ENCODE results near the gene IRAK3.
A peak's percentile ranks its signal among the peaks of the same experiment; 100 is the strongest.
"Not testable (repeated sequence)": the region's sequence is repeated elsewhere in the genome, so short reads cannot be mapped to it uniquely, and the experiment has no call there.

Gene IRAK3

DNA sequence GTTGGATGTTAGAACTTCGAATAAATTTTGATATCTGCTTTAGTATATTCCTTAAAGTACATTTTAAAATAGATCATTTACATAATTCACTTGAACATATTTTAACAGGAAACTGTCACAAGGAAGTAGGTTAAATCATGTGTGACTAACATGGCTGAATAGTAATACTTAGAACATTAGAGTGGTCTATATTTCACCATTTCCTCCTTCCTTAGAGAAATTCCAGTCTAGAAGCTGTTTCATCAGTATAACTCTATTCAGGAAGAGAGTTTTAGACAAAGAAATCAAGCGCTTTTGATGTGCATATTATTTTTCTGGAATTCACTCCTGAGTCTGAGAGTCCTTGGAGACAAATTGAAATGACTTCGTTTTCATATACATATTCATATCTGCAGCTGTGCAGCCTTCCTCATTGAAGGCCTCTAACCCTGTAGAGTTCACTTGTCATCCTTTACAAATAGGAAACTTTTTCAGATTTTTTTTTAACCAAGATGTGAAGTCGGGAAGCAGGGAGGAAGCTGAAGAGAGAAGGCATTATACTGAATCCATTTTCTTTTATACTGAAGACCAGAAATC lies 28.4 kb downstream of the IRAK3 start:
- FAIRE-seq, result no peak

DNA sequence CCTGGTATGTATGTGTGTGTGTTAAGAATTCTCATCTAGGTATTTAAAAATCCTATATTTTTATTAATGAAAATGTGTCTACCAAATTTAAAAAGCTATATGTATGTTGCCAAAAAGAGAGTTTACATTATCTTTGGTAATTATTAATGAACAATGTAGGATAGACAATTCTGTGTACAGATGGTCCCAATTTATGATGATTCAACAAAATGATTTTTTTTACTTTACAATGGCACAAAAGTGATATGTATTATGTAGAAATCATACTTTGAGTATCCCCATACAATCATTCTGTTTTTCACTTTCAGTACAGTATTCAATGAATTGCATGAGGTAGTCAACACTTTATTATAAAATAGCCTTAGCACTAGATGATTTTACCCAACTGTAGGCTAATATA lies 39.4 kb downstream of the IRAK3 start:
- FAIRE-seq, result no peak

DNA sequence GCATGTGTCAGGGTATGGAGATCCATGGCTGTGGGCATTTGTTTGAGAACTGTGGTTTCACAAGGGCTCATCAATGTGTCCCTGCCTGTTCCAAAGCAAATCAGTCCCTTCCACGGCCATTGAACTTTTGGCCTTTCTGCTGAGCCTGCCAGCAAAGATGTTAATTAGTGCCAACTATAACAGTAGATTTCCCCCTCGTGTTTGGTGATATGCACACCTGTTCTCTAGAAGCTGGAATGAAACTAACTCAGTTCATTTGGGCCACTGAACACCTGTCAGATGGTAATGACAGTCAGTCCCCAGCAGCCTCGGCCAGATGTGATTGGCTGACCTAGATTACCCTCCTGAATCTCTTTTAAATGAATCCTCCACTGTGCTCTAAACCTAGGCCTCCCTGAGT lies 43.2 kb downstream of the IRAK3 start:
- FAIRE-seq, result no peak

DNA sequence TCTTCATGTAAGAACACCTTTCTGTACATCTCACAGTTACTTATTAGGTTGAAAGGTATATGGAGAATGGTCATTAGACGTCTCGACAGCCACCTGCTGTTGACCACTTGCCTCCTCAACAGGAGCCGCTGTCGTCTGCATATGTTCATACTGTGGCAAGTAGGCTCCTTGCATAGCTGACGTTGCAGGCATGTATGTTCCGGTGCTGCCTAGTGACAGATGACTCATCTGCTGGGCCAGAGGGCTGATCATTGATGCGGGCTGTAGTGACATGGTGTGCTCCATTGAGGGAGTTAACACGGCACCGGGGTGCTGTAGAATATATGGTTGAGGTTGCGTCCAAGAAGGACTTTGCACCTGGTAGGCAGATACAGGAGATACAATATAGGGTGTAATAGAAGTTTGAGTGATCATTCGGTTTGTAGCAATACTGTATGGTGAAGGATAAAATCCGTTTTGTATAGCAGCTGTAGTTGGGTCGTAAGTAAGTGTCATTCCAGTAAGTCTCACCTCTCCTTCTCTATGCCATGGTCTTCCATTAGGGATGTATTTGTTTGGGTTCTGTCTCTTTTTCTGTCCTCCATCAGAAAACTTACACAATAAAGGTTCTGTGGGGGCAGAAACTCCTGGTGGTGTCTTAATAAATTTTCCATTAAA lies 45.2 kb downstream of the IRAK3 start:
- not testable (repeated sequence) for FAIRE-seq

DNA sequence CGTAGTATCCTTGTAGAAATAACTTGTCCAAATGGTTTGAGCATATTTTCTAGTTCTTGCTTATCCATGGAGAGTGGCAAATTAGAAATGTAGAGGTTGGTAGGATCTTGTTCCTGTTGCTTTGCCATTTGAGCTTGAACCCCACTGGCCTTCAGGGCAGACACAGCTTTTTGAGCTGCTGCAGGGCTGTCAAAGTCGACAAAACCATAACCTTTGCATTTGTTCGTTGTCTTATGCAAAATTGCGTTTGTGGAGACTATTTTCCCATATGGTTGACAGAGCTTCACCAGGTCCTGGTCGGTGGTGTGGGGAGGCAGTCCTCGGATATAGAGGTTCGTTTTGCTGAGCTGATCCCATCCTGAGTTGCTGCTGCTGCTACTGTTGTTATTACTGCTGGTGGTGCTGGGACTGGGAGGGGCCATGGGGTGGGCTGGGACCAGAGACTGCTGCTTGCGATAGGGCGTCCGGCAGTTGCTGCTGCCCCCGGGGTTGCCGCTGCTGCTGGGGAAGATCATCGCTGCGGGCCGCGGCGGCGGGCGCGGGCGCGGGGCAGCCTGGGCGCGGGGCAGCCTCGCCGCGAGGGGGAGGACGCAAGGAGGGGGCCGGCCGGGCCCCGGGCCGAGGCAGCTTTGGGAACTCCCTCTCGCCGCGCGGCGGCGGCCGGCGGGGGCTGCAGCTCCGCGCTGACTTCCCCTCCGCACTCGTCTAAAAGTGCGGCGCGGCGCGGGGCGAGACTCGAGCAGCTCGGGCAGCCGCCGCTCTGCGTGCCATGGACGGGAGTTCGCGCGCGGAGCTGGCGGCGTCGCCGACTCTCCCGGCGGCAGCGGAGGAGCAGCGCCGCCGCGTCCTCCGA lies 46.0 kb downstream of the IRAK3 start:
- not testable (repeated sequence) for FAIRE-seq

DNA sequence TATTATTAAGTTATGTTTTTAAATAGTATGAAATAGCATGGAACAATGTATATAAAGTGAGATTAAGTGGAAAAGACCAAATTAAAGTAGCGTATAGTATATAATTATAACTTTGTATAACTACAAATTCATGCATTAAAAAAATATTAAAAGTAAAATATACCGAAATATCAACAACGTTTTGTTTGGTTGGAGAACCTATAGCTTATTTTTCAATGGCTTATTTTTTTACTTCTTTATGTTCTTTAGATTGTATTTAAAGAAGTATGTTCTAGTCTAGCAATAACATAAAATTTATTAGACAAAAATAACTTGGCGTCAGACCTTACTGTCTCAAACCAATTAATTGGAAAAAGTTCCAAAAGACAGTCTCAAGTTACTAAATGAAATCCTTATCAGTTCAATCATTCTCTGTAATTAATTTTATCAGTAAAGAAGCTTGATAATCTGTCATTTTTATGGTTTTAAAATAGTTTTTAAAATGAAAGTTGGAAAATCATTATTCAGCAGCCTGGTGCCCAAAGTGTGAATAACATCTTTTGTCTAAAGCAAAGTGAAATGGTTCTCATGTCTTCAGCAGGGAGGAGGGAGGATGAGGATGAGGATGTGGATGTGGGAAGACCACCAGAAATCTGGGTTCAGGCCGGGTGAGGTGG lies 46.7 kb downstream of the IRAK3 start:
- FAIRE-seq, result peak; percentile 76

DNA sequence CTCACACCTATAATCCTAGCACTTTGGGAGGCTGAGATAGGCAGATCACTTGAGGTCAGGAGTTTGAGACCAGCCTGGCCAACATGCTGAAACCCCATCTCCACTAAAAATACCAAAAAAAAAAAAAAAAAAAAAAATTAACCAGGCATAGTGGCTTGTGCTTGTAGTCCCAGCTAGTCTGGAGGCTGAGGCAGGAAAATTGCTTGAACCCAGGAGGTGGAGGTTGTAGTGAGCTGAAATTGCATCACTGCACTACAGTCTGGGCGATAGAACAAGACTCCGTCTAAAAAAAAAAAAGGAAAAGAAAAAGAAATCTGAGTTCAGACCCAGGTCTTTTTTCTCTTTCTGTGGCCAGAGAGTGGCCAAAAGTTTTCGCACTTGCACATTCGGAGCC lies 47.3 kb downstream of the IRAK3 start:
- not testable (repeated sequence) for FAIRE-seq

DNA sequence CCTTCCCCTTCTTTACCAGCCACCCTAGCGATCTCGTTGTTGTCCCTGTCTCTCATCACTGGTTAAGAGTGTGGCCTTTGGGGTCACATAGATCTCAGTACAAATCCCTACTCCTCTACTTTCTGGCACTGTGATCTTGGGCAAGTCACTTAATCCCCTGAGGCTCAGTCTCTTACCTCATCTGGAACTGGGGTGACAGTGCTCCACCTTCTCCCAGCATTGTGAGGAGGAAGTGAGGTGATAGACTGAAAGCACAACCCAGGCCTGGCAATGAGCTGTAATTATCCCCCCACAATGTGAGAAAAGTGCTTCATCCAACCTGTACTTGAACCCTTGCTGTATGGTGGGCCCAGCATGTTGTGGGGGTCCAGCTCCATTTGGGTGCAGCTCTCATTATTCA lies 48.0 kb downstream of the IRAK3 start:
- no peak for FAIRE-seq

DNA sequence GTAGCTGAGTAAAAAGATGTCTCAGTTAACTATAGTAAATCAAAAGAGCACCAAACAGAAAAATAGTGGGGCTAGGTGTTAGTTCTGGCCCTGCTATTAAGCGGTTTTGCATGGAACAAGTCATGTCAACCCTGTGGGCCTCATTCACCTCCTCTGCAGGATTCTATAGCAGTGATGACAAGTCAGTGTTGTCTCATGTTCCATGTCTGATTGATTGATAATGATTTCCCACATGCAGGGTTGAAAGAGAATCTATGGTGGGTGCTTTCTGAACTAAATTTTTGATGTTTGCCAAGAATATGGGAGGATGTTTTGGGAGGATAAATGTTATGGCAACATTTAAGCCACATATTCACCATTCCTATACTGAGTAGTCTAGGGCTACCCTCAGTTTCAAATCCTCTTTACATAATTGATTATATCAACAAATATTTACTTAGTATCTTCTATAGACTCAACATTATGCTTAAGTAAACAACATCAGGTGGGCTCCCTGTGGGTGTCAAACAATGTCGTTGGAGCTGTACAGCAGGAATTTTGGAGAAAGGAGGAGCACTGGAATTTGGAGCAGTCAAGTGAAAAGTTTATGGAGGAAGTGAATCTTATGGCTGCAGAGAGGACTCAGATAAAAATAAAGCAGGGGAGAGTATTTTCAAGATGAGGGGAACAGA lies 48.6 kb downstream of the IRAK3 start:
- no peak for FAIRE-seq

DNA sequence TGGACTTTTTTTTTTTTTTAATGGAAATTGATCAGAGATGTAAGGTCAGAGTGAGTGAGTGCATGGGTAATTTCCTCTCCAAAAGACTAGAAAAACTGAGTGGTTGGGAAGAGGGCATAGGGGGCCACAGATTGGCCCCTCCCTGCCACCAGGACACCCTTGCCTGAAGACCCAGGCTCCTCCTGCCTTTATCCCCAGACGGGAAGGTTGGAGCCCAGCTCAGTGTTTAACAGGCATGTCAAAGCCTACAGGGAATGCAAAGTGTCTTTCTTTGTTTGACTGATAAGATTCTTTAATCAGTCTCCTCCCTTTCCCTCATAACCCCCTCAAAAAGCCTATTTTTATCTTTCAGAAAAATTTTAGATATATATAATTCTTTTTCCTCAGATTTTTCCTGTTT lies 50.3 kb downstream of the IRAK3 start:
- FAIRE-seq, result no peak

DNA sequence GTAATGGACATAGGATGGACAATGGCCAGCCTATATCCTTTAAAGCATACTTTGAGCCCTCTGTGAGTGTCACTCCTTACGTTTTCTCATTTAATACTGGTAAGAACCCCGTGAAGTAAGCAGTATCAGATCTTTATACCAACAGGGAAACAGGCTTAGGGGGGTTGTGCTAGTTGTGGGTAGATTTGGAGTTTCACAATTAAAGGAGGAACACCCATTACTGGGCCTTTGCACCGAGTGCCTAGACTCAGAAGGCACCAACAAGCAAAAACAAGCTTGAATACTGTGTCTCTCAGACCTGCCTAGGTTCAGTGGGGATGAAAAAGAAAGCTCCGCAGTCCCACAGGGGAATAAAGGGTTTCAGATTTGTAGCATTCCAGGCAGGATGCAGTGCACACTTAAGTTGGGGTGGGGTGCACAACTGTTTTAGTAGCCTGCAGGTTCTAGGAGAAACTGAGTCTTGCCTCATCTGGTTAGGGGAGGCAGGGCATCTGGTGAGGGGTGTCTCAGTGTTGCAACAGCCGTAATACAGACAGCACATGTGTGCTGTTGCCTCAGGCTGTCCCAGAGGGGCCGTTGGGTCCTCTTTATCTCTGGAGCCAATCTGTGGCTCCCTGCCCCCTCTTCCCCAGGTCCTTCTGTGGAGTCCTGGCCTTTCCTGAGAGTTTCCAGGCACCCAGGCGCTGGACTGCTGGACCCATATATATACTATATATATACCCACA lies 51.2 kb downstream of the IRAK3 start:
- no peak for FAIRE-seq

DNA sequence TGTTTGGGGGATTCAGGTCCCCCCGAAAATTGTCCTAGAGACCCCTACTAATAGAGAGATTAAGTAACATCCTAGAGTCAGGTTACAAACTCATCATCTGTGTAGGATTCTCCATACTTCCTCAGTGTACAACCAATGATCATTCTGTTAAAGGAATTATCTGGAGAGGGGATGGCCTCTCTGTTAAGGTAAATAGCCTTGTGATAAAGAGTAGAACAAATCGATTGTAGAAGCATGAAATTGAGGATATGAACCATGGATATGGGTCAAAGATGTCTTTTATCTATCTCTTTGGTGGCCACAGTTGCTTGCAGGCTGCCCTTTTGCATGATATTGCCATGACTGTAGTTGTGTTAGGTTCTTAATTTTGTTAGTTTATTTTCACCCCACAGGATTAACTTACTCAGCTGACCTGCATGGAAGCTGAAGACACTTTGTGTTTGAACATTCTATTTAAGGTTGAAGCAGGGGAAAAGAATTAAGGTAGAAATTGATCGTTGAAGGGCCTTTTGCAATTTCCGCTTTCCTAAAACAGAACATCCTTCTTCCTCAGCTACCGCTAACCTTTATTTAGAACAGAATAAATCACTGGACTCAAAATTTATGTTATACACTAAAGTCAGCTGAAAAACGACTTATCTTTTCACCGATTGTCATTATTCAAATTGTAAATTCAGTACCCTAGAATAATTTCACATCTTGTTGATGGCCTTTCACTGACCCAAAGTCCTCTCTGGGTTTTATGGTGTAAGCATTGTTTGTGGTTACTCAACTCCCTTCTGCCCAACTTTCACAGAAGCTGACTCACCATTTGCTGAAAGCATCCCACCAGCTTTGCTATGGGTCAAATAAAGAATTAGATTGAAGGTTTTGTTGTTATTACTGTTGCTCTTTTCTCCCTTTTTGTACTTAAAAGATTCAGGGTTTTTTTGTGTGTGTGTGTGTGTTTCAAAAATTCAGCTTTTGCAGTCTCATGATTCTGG lies 52.3 kb downstream of the IRAK3 start:
- no peak for FAIRE-seq

DNA sequence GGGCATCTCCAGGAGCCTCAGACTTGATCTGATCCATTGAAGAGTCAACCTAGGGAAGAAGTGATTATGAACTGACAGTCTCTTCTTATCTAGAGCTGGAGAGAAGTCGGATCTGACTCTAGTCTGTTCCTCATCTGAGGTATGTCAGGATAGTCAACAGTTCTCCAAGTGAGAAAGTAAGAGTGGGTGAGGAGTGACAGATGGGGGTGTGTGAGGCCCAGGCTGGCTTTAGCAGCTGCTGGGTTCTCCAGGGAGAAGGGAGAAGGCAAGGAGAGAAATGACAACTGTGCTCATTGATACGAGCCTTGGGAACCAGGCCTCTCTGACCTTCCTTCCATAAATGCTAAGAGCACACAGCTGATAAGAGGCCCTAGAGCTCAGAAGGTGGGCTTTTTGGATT lies 53.3 kb downstream of the IRAK3 start:
- FAIRE-seq, result no peak

DNA sequence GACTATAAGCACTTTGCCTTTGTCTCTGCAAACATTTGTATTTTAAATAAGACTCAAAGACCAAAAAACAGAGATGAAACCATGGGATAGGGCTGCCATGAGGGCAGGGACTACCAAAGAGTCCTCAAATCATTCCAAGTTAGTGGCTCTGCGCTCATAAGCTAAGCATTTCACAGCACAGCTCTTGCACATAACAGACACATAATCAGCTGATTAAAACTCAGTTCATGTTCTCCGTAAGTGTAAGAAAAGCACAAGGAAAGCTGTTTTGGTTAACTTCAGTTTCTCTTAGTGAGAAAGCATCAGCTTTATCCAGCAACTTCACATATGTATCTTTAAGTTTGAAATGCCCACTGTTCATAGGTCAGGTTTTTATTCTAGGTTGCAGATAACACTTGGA lies 54.9 kb downstream of the IRAK3 start:
- no peak for FAIRE-seq

DNA sequence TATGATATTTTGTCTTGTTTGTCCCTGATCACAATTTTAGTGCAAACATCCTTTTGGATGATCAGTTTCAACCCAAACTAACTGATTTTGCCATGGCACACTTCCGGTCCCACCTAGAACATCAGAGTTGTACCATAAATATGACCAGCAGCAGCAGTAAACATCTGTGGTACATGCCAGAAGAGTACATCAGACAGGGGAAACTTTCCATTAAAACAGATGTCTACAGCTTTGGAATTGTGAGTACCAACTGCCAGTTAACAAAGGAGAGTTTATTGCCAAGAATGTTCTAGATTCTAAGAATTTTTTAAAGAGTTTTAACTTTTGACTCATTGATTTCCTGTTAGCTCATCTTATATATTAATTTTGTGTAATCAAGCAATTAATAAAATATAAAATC lies 55.4 kb downstream of the IRAK3 start:
- FAIRE-seq, result no peak

DNA sequence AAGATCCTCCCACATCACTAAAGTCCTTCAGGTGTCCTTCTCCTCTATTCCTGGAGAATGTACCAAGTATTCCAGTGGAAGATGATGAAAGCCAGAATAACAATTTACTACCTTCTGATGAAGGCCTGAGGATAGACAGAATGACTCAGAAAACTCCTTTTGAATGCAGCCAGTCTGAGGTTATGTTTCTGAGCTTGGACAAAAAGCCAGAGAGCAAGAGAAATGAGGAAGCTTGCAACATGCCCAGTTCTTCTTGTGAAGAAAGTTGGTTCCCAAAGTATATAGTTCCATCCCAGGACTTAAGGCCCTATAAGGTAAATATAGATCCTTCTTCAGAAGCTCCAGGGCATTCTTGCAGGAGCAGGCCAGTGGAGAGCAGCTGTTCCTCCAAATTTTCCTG lies 58.7 kb downstream of the IRAK3 start:
- FAIRE-seq, result no peak

DNA sequence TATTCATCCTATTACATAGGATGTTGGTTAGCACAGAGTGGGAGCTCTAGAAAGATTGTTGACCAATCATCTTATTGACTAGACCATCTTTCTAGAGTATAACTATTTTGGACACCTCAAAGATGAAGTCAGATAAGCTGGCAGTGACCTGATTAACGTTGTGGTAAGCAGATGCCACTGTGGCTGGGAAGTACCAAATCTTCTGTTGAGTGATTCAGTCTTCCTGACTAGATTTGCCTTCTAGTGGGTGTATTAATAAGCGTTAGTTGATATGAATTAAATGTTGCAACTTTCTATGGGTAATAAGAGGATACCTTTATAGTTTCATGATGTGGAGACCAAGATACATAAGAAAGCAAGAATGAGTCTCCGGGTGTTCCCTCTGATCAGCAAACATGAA lies 62.0 kb downstream of the IRAK3 start:
- no peak for FAIRE-seq

DNA sequence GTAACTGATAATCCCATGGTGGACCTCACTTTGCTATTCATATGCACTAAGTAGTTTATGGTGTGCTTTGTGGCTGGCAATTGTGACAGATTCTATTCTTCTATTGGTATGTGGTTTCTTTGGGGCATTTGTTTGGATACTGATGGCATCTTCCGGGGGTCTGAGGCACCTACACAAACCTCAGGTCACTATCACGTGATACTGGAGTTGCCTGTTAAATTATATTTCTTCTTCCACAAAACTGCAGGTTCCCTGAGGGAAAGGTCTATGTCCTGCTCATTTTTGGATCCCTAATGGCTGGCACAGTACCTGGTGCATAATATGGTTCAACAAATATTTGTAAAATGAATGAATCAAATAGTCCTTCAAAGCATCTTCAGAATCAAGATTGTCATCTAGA lies 63.8 kb downstream of the IRAK3 start:
- no peak for FAIRE-seq

DNA sequence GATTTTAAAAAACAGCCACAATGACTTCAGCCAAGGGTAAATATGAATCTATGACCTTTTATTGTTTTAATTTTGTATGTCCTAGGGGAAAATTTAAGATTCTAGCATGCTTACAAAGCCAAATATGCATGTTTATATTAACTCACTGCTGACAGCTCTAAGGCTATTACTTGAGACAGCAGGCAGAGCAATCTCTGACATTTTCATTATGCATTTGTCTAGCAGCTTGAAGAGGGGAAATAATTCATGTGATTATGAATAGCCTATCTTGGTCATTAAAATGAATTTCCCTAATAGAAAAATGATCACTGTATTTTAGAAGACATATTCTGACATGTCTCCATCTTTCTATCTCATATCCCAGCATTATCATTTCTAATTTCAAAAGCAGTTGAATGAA lies 66.7 kb downstream of the IRAK3 start:
- no peak for FAIRE-seq

DNA sequence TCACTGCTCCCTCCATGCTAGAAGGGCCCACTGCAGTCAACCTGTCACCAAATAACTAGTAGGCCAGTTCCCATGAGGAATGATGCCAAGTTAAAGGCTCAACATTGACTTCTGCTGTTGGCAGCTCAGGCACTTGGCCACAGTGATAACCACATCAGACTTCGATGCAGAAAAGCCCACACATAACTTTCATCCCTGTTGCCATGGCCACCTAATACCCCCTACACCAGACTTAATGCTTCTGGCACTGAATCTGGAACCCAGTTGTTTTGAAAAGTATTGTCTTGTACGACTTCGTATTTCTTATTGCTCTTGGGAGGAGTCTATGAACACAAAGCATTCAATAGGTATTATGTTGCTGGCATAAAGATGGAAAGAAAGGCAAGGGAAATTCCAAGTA lies 69.0 kb downstream of the IRAK3 start:
- FAIRE-seq, result no peak

DNA sequence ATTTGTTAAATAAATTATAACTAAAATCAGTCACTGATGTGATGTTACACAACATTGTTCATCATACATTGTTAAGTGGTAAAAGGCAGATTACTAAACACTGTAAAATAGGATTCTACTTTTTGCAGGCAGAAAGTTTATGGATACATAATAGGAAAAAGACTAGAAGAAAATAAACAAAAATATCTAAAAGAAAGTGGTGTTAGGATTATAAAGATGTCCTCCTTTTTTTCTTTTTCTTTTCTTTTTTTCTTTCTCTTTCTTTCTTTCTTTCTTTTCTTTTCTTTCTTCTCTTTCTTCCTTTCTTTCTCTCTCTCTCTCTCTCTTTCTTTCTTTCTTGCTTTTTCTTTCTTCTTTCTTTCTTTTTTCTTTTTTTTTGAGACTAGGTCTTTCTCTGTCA lies 73.7 kb downstream of the IRAK3 start:
- no peak for FAIRE-seq
